HepG2 (cell line): ENCODE measurements around the gene PAK2. TPM values are rescaled to one million over a fixed set of nuclear protein-coding genes. Genes with fewer than 3 reads are reported as not detected.

Experiments used
- CHD2 ChIP-seq: IDR thresholded peaks from 2 replicates; pipeline ENCODE4 v1.6.1; 2011; ENCODE audit warnings: low read depth, low read length, improper control_type of control experiment
- CHD4 ChIP-seq: fragments of 200-600 bp; sonication (generic); IDR thresholded peaks from 2 replicates; pipeline ENCODE4 v1.7.0; 2017; ENCODE audit warnings: mild to moderate bottlenecking, low read length, borderline replicate concordance
- FOSL1 ChIP-seq: sonication (generic); formaldehyde crosslinking; IDR thresholded peaks from 2 replicates; pipeline ENCODE4 v1.9.0; 2021; ENCODE audit warnings: missing genetic modification reagents, borderline replicate concordance
- MEF2D ChIP-seq: sonication (generic); formaldehyde crosslinking; IDR thresholded peaks from 2 replicates; pipeline ENCODE4 v1.5.1; 2020; ENCODE audit warnings: mild to moderate bottlenecking, missing genetic modification reagents
- NR2F1 ChIP-seq, 2 experiments: fragments of 450-650 bp in 1 of 2; formaldehyde crosslinking in 1 of 2; IDR thresholded peaks; 2 replicates each; pipeline versions ENCODE4 v1.5.0 to v1.6.1; 2016 to 2020; ENCODE audit warnings: mild to moderate bottlenecking in 1 of 2, missing compliant biosample characterization in 1 of 2, missing genetic modification reagents in 1 of 2, moderate library complexity in 1 of 2
- PATZ1 ChIP-seq: sonication (generic); formaldehyde crosslinking; IDR thresholded peaks from 2 replicates; pipeline ENCODE4 v1.4.0; 2020; ENCODE audit warnings: missing genetic modification reagents
- POLR2G ChIP-seq: fragments of 200-400 bp; formaldehyde crosslinking; IDR thresholded peaks from 2 replicates; pipeline ENCODE4 v1.6.1; 2018; ENCODE audit warnings: mild to moderate bottlenecking, low read depth, low read length, moderate library complexity
- SETDB1 ChIP-seq: sonication (generic); formaldehyde crosslinking; IDR thresholded peaks from 2 replicates; pipeline ENCODE4 v1.5.1; 2020; ENCODE audit warnings: missing genetic modification reagents, mild to moderate bottlenecking, borderline replicate concordance
- SIX1 ChIP-seq: sonication (generic); formaldehyde crosslinking; IDR thresholded peaks from 2 replicates; pipeline ENCODE4 v1.4.0; 2020; ENCODE audit warnings: missing genetic modification reagents, borderline replicate concordance
- ZFP37 ChIP-seq: sonication (generic); formaldehyde crosslinking; IDR thresholded peaks from 2 replicates; pipeline ENCODE4 v1.4.0; 2020; ENCODE audit warnings: missing genetic modification reagents, borderline replicate concordance
- ZKSCAN8 ChIP-seq: IDR thresholded peaks from 2 replicates; pipeline ENCODE4 v1.6.1; 2016; ENCODE audit warnings: borderline replicate concordance, missing genetic modification reagents, missing compliant biosample characterization
- ZNF44 ChIP-seq: sonication (generic); formaldehyde crosslinking; IDR thresholded peaks from 2 replicates; pipeline ENCODE4 v1.5.1; 2020; ENCODE audit warnings: mild to moderate bottlenecking, missing genetic modification reagents
- ZNF558 ChIP-seq: sonication (generic); formaldehyde crosslinking; IDR thresholded peaks from 2 replicates; pipeline ENCODE4 v1.9.0; 2022; ENCODE audit warnings: mild to moderate bottlenecking, missing genetic modification reagents, borderline replicate concordance
- ZNF770 ChIP-seq: sonication (generic); formaldehyde crosslinking; IDR thresholded peaks from 2 replicates; pipeline ENCODE4 v1.5.0; 2020; ENCODE audit warnings: mild to moderate bottlenecking, missing genetic modification reagents
- ZNF782 ChIP-seq: sonication (generic); formaldehyde crosslinking; IDR thresholded peaks from 2 replicates; pipeline ENCODE4 v1.4.0; 2020; ENCODE audit warnings: missing genetic modification reagents, mild to moderate bottlenecking, borderline replicate concordance
- polyA plus RNA-seq, 8 experiments: library from polyadenylated mRNA; depleted of rRNA in 3 of 8; stranded (reverse) in 7 of 8; unstranded in 1 of 8; fragments of >200 nt; fragmentation: Illumina TruSeq in 4 of 8; extraction: Trizol in 4 of 8; gene quantifications; 2 replicates each; pipeline versions ENCODE4 v1.2.1 to v1.2.3, GENCODE V29; 2011 to 2016; ENCODE audit warnings: low read depth in 4 of 8, missing spikeins in 1 of 8, mixed read lengths in 1 of 8; ENCODE audit not compliant: insufficient read depth in 1 of 8
- total RNA-seq, 5 experiments: library from RNA; depleted of rRNA; stranded (reverse); fragments of >200 nt; fragmentation: Illumina TruSeq; extraction: Trizol; gene quantifications; 2 replicates each; pipeline ENCODE4 v1.2.3, GENCODE V29; 2016; ENCODE audit warnings: low read depth in 1 of 5
- TF ChIP-seq, protein P1 (sequence below): sonication (generic); formaldehyde crosslinking; IDR thresholded peaks from one replicate; pipeline ENCODE4 v1.5.1; 2020; ENCODE audit warnings: mild to moderate bottlenecking, missing genetic modification reagents; ENCODE audit errors: not compliant biosample characterization

PAK2 gene
- total and polyA plus RNA-seq, 2 of the 13 experiments (the other 11 are each of a cell fraction or from before 2014, with no cell fraction given), result 23.0 to 24.7 TPM

DNA sequence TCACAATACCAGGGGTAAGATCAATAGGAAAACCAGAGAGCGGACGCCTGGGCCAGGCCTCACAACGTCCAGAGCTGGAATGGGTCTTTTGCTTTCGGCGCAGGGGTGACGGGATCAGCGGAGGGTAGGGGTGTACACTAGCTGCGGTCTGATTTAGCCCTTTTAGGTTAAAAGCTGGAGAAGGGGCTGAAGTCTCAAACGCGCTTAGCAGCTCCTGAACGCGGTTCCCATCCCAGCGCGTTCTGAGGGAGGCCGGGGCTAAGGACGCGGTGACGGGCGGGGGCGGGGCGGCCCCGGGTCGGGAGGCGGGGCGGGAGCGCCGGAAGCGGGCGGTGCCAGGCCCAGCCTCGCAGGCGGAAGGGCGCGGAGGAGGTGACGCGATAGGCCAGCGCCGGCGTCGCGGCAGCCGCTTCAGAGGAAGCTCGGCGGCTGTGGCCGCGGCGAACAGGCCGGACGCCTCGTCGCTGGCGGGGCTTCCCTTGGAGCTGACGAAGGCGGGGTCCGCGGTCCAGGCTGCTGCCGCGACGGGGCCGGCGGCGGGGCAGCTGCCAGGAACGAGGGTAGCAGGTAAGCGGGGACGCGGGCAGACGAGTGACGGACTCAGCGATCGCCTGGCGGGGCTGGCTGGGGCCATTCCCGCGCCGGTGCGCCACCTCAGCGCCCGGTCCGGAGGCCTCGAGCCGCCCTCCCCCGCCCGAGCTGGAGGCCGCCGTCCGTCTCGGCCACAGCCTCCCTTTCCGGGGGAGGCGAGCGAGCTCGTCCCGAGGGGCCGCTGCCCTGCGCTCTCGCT lies 128.0 kb downstream of the PAK2 start, which contains the start of gene SENP5 (continued):
- TF ChIP-seq, protein P1, sequence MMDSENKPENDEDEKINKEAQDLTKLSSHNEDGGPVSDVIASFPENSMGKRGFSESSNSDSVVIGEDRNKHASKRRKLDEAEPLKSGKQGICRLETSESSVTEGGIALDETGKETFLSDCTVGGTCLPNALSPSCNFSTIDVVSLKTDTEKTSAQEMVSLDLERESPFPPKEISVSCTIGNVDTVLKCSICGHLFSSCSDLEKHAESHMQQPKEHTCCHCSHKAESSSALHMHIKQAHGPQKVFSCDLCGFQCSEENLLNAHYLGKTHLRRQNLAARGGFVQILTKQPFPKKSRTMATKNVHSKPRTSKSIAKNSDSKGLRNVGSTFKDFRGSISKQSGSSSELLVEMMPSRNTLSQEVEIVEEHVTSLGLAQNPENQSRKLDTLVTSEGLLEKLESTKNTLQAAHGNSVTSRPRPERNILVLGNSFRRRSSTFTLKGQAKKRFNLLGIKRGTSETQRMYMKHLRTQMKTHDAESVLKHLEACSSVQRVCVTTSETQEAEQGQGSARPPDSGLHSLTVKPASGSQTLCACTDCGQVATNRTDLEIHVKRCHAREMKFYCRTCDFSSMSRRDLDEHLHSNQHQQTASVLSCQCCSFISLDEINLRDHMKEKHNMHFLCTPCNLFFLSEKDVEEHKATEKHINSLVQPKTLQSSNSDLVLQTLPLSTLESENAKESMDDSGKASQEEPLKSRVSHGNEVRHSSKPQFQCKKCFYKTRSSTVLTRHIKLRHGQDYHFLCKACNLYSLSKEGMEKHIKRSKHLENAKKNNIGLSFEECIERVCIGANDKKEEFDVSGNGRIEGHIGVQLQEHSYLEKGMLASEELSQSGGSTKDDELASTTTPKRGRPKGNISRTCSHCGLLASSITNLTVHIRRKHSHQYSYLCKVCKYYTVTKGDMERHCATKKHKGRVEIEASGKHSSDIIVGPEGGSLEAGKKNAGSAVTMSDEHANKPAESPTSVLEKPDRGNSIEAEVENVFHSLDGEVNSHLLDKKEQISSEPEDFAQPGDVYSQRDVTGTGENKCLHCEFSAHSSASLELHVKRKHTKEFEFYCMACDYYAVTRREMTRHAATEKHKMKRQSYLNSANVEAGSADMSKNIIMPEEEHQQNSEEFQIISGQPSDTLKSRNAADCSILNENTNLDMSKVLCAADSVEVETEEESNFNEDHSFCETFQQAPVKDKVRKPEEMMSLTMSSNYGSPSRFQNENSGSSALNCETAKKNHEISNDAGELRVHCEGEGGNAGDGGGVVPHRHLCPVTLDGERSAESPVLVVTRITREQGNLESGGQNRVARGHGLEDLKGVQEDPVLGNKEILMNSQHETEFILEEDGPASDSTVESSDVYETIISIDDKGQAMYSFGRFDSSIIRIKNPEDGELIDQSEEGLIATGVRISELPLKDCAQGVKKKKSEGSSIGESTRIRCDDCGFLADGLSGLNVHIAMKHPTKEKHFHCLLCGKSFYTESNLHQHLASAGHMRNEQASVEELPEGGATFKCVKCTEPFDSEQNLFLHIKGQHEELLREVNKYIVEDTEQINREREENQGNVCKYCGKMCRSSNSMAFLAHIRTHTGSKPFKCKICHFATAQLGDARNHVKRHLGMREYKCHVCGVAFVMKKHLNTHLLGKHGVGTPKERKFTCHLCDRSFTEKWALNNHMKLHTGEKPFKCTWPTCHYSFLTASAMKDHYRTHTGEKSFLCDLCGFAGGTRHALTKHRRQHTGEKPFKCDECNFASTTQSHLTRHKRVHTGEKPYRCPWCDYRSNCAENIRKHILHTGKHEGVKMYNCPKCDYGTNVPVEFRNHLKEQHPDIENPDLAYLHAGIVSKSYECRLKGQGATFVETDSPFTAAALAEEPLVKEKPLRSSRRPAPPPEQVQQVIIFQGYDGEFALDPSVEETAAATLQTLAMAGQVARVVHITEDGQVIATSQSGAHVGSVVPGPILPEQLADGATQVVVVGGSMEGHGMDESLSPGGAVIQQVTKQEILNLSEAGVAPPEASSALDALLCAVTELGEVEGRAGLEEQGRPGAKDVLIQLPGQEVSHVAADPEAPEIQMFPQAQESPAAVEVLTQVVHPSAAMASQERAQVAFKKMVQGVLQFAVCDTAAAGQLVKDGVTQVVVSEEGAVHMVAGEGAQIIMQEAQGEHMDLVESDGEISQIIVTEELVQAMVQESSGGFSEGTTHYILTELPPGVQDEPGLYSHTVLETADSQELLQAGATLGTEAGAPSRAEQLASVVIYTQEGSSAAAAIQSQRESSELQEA (CRISPR knock-in tag), result peak; percentile 24
- TF ChIP-seq FOSL1 (CRISPR knock-in tag), result no peak
- TF ChIP-seq CHD4, result no peak
- no peak for TF ChIP-seq NR2F1 (CRISPR knock-in tag; IDR thresholded peaks at IDR 0.05)
- TF ChIP-seq MEF2D (CRISPR knock-in tag), result 0 out of 2 replicates have a peak, but pooled peaks have one; percentile 45
- no peak for TF ChIP-seq SETDB1 (CRISPR knock-in tag)
- TF ChIP-seq ZNF770 (CRISPR knock-in tag), result peak; percentile 90
- no peak for TF ChIP-seq ZKSCAN8 (CRISPR knock-in tag)
- TF ChIP-seq ZNF44, result 0 out of 2 replicates have a peak, but pooled peaks have one; percentile 35
- TF ChIP-seq ZNF782 (CRISPR knock-in tag), result no peak
- TF ChIP-seq SIX1 (CRISPR knock-in tag), result no peak
- no peak for TF ChIP-seq CHD2
- TF ChIP-seq ZNF558 (CRISPR knock-in tag), result peak; percentile 83; the same call in 1 of the 2 replicates
- TF ChIP-seq POLR2G, result peak; percentile 90
- TF ChIP-seq ZFP37 (CRISPR knock-in tag), result no peak
- no peak for TF ChIP-seq PATZ1
